CD14-positive monocyte (primary cell): ENCODE measurements around the gene PIEZO1. TPM values are rescaled to one million over a fixed set of nuclear protein-coding genes. Genes with fewer than 3 reads are reported as not detected.
A peak's percentile ranks its signal among the peaks of the same experiment; 100 is the strongest.

Experiments used
- DNase-seq, 3 donors: peaks; one replicate each; pipeline ENCODE4 v3.0.0-alpha.2; 2011 to 2022
- H2AFZ ChIP-seq: 2 replicates; pipeline ENCODE4 v1.6.0; 2012; ENCODE audit warnings: mild to moderate bottlenecking, low read depth, low read length, inconsistent platforms; ENCODE audit not compliant: insufficient read depth, poor library complexity, severe bottlenecking
- H3K27ac ChIP-seq, 2 donors: 1 replicate in 1 of 2; 2 replicates in 1 of 2; pipeline ENCODE4 v1.5.1; 2012 to 2013; ENCODE audit warnings: low read length in 2 of 2, control low read depth in 1 of 2, inconsistent platforms in 1 of 2, low read depth in 1 of 2, mild to moderate bottlenecking in 1 of 2
- H3K27me3 ChIP-seq, 2 donors: one replicate each; pipeline versions ENCODE4 v1.6.0 to v1.6.1; 2011 to 2013; ENCODE audit warnings: low read length in 2 of 2; ENCODE audit not compliant: control insufficient read depth in 2 of 2, insufficient read depth in 2 of 2
- H3K36me3 ChIP-seq, 2 donors: replicated peaks in 1 of 2; 1 replicate in 1 of 2; 2 replicates in 1 of 2; pipeline versions ENCODE4 v1.5.1 to v1.6.1; 2012 to 2013; ENCODE audit warnings: low read length in 2 of 2, control low read depth in 1 of 2, inconsistent platforms in 1 of 2, mild to moderate bottlenecking in 1 of 2; ENCODE audit not compliant: insufficient read depth in 2 of 2, control insufficient read depth in 1 of 2
- H3K4me1 ChIP-seq, 2 donors: 1 replicate in 1 of 2; 2 replicates in 1 of 2; pipeline versions ENCODE4 v1.5.1 to v1.6.1; 2012 to 2013; ENCODE audit warnings: low read length in 2 of 2, control low read depth in 1 of 2, inconsistent platforms in 1 of 2, mild to moderate bottlenecking in 1 of 2, moderate library complexity in 1 of 2; ENCODE audit not compliant: insufficient read depth in 2 of 2, control insufficient read depth in 1 of 2
- H3K4me2 ChIP-seq: replicated peaks from 2 replicates; pipeline ENCODE3; 2012; ENCODE audit warnings: low read length, moderate library complexity, mild to moderate bottlenecking; ENCODE audit not compliant: poor library complexity, severe bottlenecking; ENCODE audit errors: extremely low read depth
- H3K4me3 ChIP-seq, 3 experiments: fragments of 200-600 bp in 1 of 3; sonication (generic) in 1 of 3; replicated peaks in 1 of 3; 1 replicate in 2 of 3; 2 replicates in 1 of 3; pipeline ENCODE4 v1.5.1; 2011 to 2013; ENCODE audit warnings: low read length in 3 of 3, mild to moderate bottlenecking in 3 of 3, control low read depth in 2 of 3, low read depth in 2 of 3, inconsistent platforms in 1 of 3, moderate library complexity in 1 of 3
- H3K79me2 ChIP-seq: 2 replicates; pipeline ENCODE4 v1.6.0; 2012; ENCODE audit warnings: mild to moderate bottlenecking, control low read depth, inconsistent platforms, low read length, moderate library complexity; ENCODE audit not compliant: insufficient read depth
- H3K9ac ChIP-seq: 2 replicates; pipeline ENCODE4 v1.6.0; 2017; ENCODE audit warnings: low read length, mild to moderate bottlenecking; ENCODE audit not compliant: insufficient read depth, poor library complexity, severe bottlenecking
- H3K9me3 ChIP-seq, 2 donors: replicated peaks in 1 of 2; 1 replicate in 1 of 2; 2 replicates in 1 of 2; pipeline versions ENCODE4 v1.5.1 to v1.6.1; 2012 to 2013; ENCODE audit warnings: low read length in 2 of 2, control low read depth in 1 of 2; ENCODE audit not compliant: control insufficient read depth in 1 of 2, insufficient read depth in 1 of 2
- H4K20me1 ChIP-seq: 2 replicates; pipeline ENCODE4 v1.6.0; 2012; ENCODE audit warnings: mild to moderate bottlenecking, low read length, control low read depth, moderate library complexity; ENCODE audit not compliant: insufficient read depth
- H3K27ac Mint-ChIP-seq, 7 donors: one replicate each; pipeline ENCODE4 v1.8.0; 2020; ENCODE audit warnings: mild to moderate bottlenecking in 7 of 7, mixed read lengths in 7 of 7, moderate library complexity in 6 of 7, inconsistent platforms in 2 of 7
- H3K27me3 Mint-ChIP-seq, 3 donors: one replicate each; pipeline ENCODE4 v1.8.0; 2021 to 2022; ENCODE audit warnings: low read depth in 3 of 3, mild to moderate bottlenecking in 3 of 3, mixed read lengths in 3 of 3, moderate library complexity in 3 of 3, inconsistent platforms in 1 of 3
- H3K36me3 Mint-ChIP-seq, 2 donors: one replicate each; pipeline ENCODE4 v1.8.0; 2020; ENCODE audit warnings: mixed read lengths in 2 of 2, inconsistent platforms in 1 of 2, mild to moderate bottlenecking in 1 of 2
- H3K4me1 Mint-ChIP-seq: one replicate; pipeline ENCODE4 v1.8.0; 2020; ENCODE audit warnings: mild to moderate bottlenecking, mixed read lengths
- H3K4me3 Mint-ChIP-seq, 2 donors: one replicate each; pipeline ENCODE4 v1.8.0; 2020; ENCODE audit warnings: mild to moderate bottlenecking in 2 of 2, mixed read lengths in 2 of 2, moderate library complexity in 1 of 2
- H3K9me3 Mint-ChIP-seq, 7 donors: one replicate each; pipeline ENCODE4 v1.8.0; 2020 to 2022; ENCODE audit warnings: mixed read lengths in 7 of 7, mild to moderate bottlenecking in 6 of 7, moderate library complexity in 6 of 7, inconsistent platforms in 2 of 7
- WGBS: methylation state at CpG from one replicate; pipeline ENCODE4 v1.1.5; 2013; ENCODE audit warnings: missing lambda C conversion rate; ENCODE audit not compliant: insufficient coverage; 5-methylcytosine and 5-hydroxymethylcytosine counted together
- intact Hi-C, 2 donors: fragments of 100-400 bp; cut with micrococcal nuclease; formaldehyde crosslinking; loops; one replicate each; pipeline versions ENCODE4 v1.15.0 to v1.15.1; 2023
- polyA plus RNA-seq, 3 donors: library from polyadenylated mRNA; depleted of rRNA in 1 of 3; unstranded in 2 of 3; stranded (reverse) in 1 of 3; fragments of 300-500 nt in 2 of 3; fragments of >200 nt in 1 of 3; fragmentation: Illumina TruSeq in 2 of 3; gene quantifications; 1 replicate in 2 of 3; 2 replicates in 1 of 3; pipeline ENCODE4 v1.2.3, GENCODE V29; 2012 to 2021
- TF ChIP-seq, protein P1 (sequence below): fragments of 200-600 bp; IDR thresholded peaks from one replicate; pipeline ENCODE4 v1.8.0; 2022; ENCODE audit warnings: antibody characterized with exemption, mild to moderate bottlenecking

PIEZO1 gene
- polyA plus RNA-seq, 3 donors: 10.2 to 405 (median 15.0) TPM

- Mint-ChIP-seq H3K9me3 (no peaks in the 10 kb centered on the region), H3K4me3 (peak overlapping the region; percentile 80 to 86), H3K27me3 (peaks cover 13 to 19% (median 15%) of the 10 kb centered on the region in 3 donors), H3K27ac (peak overlapping the region in 1 of 7 donors; percentile 30), H3K36me3 (peaks cover 8% of the 10 kb centered on the region in 2 donors), H3K4me1 (peaks cover 59% of the 10 kb centered on the region)
- Histone ChIP-seq H3K4me1 (peaks cover 63 to 69% of the 10 kb centered on the region in 2 donors), H3K4me2 (peak overlapping the region; percentile 91), H3K27ac (no peak overlapping the region), H2AFZ (no peak overlapping the region), H3K4me3 (peak overlapping the region in 1 of 3 experiments; percentile 94), H3K79me2 (peaks cover 21% of the 10 kb centered on the region), H3K9me3 (no peaks in the 10 kb centered on the region), H3K36me3 (no peaks in the 10 kb centered on the region), H3K9ac (no peak overlapping the region), H3K27me3 (no peaks in the 10 kb centered on the region), H4K20me1 (peaks cover 4% of the 10 kb centered on the region)
- intact Hi-C loops: loop anchor here (2.0 to 10.0 kb wide), 5 partner anchors 14 to 92 kb away; partner anchors contain the start of genes CYBA (in 2 of the 2) and IL17C (in 1 of the 2)
- WGBS: 81% methylated on average over 6 of the region's 10 CpGs
- TF ChIP-seq, protein P1, sequence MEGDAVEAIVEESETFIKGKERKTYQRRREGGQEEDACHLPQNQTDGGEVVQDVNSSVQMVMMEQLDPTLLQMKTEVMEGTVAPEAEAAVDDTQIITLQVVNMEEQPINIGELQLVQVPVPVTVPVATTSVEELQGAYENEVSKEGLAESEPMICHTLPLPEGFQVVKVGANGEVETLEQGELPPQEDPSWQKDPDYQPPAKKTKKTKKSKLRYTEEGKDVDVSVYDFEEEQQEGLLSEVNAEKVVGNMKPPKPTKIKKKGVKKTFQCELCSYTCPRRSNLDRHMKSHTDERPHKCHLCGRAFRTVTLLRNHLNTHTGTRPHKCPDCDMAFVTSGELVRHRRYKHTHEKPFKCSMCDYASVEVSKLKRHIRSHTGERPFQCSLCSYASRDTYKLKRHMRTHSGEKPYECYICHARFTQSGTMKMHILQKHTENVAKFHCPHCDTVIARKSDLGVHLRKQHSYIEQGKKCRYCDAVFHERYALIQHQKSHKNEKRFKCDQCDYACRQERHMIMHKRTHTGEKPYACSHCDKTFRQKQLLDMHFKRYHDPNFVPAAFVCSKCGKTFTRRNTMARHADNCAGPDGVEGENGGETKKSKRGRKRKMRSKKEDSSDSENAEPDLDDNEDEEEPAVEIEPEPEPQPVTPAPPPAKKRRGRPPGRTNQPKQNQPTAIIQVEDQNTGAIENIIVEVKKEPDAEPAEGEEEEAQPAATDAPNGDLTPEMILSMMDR: no peak
- DNase-seq: no peak
These were observed 97.8 kb downstream of the PIEZO1 start for GRCh38 chr16:88687254-88687576.

- Histone ChIP-seq H3K27me3 (no peaks in the 10 kb centered on the region), H3K9ac (peak within 1 kb of the TSS; percentile 78), H3K27ac (peak within 1 kb of the TSS; percentile 41 to 77), H3K4me1 (peaks cover 63 to 69% of the 10 kb centered on the region in 2 donors), H3K36me3 (no peaks in the 10 kb centered on the region), H3K4me2 (peak within 1 kb of the TSS; percentile 91), H4K20me1 (peaks cover 4% of the 10 kb centered on the region), H3K4me3 (peak within 1 kb of the TSS; percentile 71 to 94 (median 89)), H2AFZ (peak within 1 kb of the TSS; percentile 76), H3K79me2 (peaks cover 22% of the 10 kb centered on the region), H3K9me3 (no peaks in the 10 kb centered on the region)
- Mint-ChIP-seq H3K4me1 (peaks cover 59% of the 10 kb centered on the region), H3K36me3 (peaks cover 8 to 9% of the 10 kb centered on the region in 2 donors), H3K9me3 (no peaks in the 10 kb centered on the region), H3K27me3 (peaks cover 13 to 19% (median 15%) of the 10 kb centered on the region in 3 donors), H3K27ac (peak within 1 kb of the TSS; percentile 54 to 83 (median 58)), H3K4me3 (peak within 1 kb of the TSS; percentile 80 to 86)
- 10% methylated on average over 59 of the region's 65 CpGs for WGBS
- DNase-seq: peak; percentile 69 to 78 (median 76)
- intact Hi-C loops: loop anchor here (2.0 to 10.0 kb wide), 5 partner anchors 14 to 92 kb away; partner anchors contain the start of genes CYBA (in 2 of the 2) and IL17C (in 1 of the 2)
- TF ChIP-seq, protein P1: no peak
These were observed 98.4 kb downstream of the PIEZO1 start, which contains the start of gene SNAI3 for GRCh38 chr16:88686439-88687253. TSS of gene SNAI3 (minus strand) at chr16:88686507. CDS start at chr16:88686406, 101 bp downstream.
